Fibroblast of pulmonary artery (primary cell): ENCODE data around the gene MRPS12.

Experiments
- DNase-seq: peaks from one replicate; pipeline ENCODE4 v3.0.0-alpha.2; 2010; ENCODE audit warnings: low read depth
- H3K4me3 ChIP-seq: replicated peaks from 2 replicates; pipeline ENCODE4 v1.5.1; 2011; ENCODE audit warnings: low read depth, mild to moderate bottlenecking, control low read depth, low read length, moderate library complexity
- CTCF ChIP-seq: IDR thresholded peaks from 2 replicates; pipeline ENCODE4 v1.5.1; 2011; ENCODE audit warnings: mild to moderate bottlenecking, control low read depth, low read length, inconsistent platforms; ENCODE audit errors: missing control alignments

MRPS12 gene

GRCh38 chr19:38908911-38909310, 21.8 kb upstream of the MRPS12 start:
- no peak overlapping the region for H3K4me3 ChIP-seq
- TF ChIP-seq CTCF = no peak
- no peak for DNase-seq

GRCh38 chr19:38910488-38910887, 20.3 kb upstream of the MRPS12 start:
- no peak for TF ChIP-seq CTCF
- no peak for DNase-seq
- H3K4me3 ChIP-seq = no peak overlapping the region

- TF ChIP-seq CTCF = no peak
- no peak for DNase-seq
- H3K4me3 ChIP-seq = no peak overlapping the region
Observed at GRCh38 chr19:38911388-38912001, 19.2 kb upstream of the MRPS12 start.

GRCh38 chr19:38912600-38913514, 17.9 kb upstream of the MRPS12 start:
- no peak for TF ChIP-seq CTCF
- no peak overlapping the region for H3K4me3 ChIP-seq
- DNase-seq = no peak

GRCh38 chr19:38913958-38914357, 16.8 kb upstream of the MRPS12 start:
- H3K4me3 ChIP-seq = no peak overlapping the region
- DNase-seq = no peak
- no peak for TF ChIP-seq CTCF

- no peak for DNase-seq
- H3K4me3 ChIP-seq = no peak overlapping the region
- no peak for TF ChIP-seq CTCF
Observed at GRCh38 chr19:38915329-38916321, 15.1 kb upstream of the MRPS12 start.
